ENCODE measurements around the gene KDM5B.
"Not testable (repeated sequence)": the region's sequence is repeated elsewhere in the genome, so short reads cannot be mapped to it uniquely, and the experiment has no call there.

KDM5B gene

DNA sequence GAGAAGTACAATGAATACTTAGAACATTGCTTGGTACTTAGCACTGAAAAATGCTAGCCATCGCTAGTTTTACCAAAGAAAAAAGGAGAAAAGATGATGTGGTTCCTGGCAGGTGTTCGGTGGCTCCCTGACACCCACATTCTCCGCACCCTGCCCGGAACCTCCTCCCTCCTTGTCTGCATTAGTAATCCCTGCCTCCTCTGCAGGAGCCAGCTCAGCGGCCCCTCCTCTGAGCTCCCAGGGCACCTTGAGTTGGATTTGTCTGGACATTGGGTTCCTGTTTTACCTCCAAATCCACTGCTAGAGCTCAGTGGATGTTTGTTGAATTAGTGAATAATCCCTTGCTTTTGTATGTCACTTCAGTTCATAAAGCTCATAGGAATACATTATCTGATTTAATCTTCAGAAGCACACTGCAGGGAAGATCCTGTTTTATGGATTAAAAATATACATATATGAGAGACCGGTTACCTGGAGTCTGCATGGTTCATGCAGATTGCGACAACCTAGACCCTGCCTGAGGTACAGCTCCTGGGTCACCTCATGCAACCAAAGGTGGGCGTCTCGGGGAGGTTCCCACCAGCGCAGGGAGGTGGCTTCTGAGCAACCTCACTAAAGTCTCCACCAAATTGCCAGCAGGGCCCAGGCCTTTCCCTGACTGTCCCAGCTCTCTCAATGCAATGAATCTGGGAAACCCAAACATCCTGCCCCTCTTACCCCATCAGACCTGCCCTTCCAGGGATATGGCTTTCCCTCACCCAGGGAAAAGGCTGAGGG, 26.7 kb upstream of the KDM5B start:
- TF ChIP-seq ZNF274 (IDR thresholded peaks at IDR 0.05; ENCODE audit: low read depth, low read length) (no peak), SUZ12 (IDR thresholded peaks at IDR 0.05; ENCODE audit: extremely low read depth, insufficient read depth, insufficient read length) (no peak), YY1 (IDR thresholded peaks at IDR 0.05; ENCODE audit: insufficient read depth, insufficient read length) (no peak)
- no peaks in the 10 kb centered on the region for H3K36me3 ChIP-seq (ENCODE audit: insufficient read depth, insufficient read length, low read length)
- H3K4me3 ChIP-seq (ENCODE audit: insufficient read length, low read depth) = no peak overlapping the region
- DNase-seq (ENCODE audit: low read depth, low spot score) = no peak
- H3K4me1 ChIP-seq (ENCODE audit: insufficient read depth, insufficient read length) = peaks cover 12% of the 10 kb centered on the region
- H3K9ac ChIP-seq (ENCODE audit: insufficient read length, low read depth) = peak overlapping the region; percentile 34
- H3K9me3 ChIP-seq (ENCODE audit: insufficient read depth, low read length) = no peaks in the 10 kb centered on the region
- H3K27me3 ChIP-seq (ENCODE audit: insufficient read depth, insufficient read length) = no peaks in the 10 kb centered on the region

DNA sequence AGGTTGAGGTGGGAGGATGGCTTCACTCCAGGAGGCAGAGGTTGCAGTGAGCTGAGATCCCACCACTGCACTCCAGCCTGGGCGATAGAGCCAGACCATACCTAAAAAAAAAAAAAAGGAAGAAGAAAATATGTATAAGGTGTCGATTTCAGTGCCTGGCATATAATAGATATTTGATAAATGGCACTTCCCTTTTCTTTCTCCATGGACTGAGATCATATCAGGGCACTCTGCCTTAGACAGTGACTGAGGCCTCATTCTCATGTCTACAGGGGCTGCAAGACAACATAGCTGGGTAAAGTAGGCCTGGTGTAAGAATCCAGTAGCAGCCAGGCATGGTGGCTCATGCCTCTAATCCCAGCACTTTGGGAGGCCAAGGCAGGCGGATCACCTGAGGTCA, 23.7 kb upstream of the KDM5B start:
- Histone ChIP-seq H3K4me3 (ENCODE audit: insufficient read length, low read depth) (no peak overlapping the region), H3K9me3 (ENCODE audit: insufficient read depth, low read length) (no peaks in the 10 kb centered on the region), H3K27me3 (ENCODE audit: insufficient read depth, insufficient read length) (no peaks in the 10 kb centered on the region), H3K4me1 (ENCODE audit: insufficient read depth, insufficient read length) (peaks cover 9% of the 10 kb centered on the region), H3K9ac (ENCODE audit: insufficient read length, low read depth) (no peak overlapping the region), H3K36me3 (ENCODE audit: insufficient read depth, insufficient read length, low read length) (no peaks in the 10 kb centered on the region)
- DNase-seq (ENCODE audit: low read depth, low spot score) = no peak
- TF ChIP-seq SUZ12 (IDR thresholded peaks at IDR 0.05; ENCODE audit: extremely low read depth, insufficient read depth, insufficient read length) = no peak

DNA sequence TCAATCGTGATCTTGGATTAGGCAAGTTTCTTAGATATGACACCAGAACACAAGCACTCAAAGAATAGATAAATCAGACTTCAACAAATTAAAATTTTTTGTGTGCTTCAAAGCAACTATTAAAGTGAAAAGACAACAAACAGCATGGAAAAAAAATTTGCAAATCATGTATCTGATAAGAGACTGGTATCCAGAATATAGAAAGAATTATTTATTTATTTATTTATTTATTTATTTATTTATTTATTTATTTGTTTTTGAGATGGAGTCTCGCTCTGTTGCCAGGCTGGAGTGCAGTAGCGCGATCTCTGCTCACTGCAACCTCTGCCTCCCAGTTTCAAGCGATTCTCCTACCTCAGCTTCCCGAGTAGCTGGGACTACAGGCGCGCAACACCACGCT, 21.0 kb upstream of the KDM5B start:
- not testable (repeated sequence) for H3K4me1 ChIP-seq (ENCODE audit: insufficient read depth, insufficient read length); H3K4me3 ChIP-seq (ENCODE audit: insufficient read length, low read depth); DNase-seq (ENCODE audit: low read depth, low spot score); H3K27me3 ChIP-seq (ENCODE audit: insufficient read depth, insufficient read length); H3K36me3 ChIP-seq (ENCODE audit: insufficient read depth, insufficient read length, low read length); H3K9ac ChIP-seq (ENCODE audit: insufficient read length, low read depth); H3K9me3 ChIP-seq (ENCODE audit: insufficient read depth, low read length)

DNA sequence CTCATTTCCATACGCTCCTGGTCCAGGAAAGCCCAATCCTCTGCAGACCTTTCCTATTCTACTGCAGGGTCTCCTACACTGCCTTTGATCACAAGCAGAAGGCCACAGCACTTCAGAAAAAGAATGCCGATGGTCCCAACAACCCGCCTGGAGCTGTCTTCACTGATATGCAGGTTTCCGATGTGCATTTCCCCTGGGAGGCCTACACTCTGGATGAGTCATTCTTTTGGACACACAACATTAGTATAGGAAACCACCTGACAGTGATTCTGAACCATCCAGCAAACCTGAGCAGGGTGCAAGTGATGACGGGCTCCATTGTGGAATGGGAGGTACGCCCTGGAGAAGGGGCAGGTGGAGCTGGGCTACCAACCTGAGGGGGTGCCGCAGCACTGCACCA, 17.5 kb upstream of the KDM5B start:
- Histone ChIP-seq H3K36me3 (ENCODE audit: insufficient read depth, insufficient read length, low read length) (no peaks in the 10 kb centered on the region), H3K9ac (ENCODE audit: insufficient read length, low read depth) (no peak overlapping the region), H3K9me3 (ENCODE audit: insufficient read depth, low read length) (no peaks in the 10 kb centered on the region), H3K4me3 (ENCODE audit: insufficient read length, low read depth) (no peak overlapping the region), H3K27me3 (ENCODE audit: insufficient read depth, insufficient read length) (no peaks in the 10 kb centered on the region), H3K4me1 (ENCODE audit: insufficient read depth, insufficient read length) (no peaks in the 10 kb centered on the region)
- no peak for DNase-seq (ENCODE audit: low read depth, low spot score)
- TF ChIP-seq YY1 (IDR thresholded peaks at IDR 0.05; ENCODE audit: insufficient read depth, insufficient read length) = no peak
- no peak for TF ChIP-seq ZNF274 (IDR thresholded peaks at IDR 0.05; ENCODE audit: low read depth, low read length)
- no peak for TF ChIP-seq SUZ12 (IDR thresholded peaks at IDR 0.05; ENCODE audit: extremely low read depth, insufficient read depth, insufficient read length)

DNA sequence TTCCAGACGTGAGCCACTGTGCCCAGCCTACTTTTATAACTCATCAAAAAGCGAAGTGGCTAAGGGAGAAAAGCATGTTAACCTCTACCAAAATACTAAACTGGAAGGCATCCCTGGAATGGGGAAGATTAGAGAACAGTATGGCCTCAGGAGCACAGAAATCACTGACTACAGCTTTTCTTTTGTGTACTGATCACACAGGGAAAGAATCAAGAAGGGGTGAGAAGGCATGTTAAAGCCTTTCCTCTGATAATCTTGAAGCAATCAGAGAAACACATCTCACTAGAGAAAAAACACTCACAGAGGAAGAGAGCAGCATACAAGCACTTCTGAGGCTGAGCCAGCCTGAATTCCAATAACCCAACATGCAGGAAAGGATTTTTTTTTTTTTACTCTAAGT, 13.2 kb upstream of the KDM5B start:
- Histone ChIP-seq H3K9ac (ENCODE audit: insufficient read length, low read depth) (no peak overlapping the region), H3K27me3 (ENCODE audit: insufficient read depth, insufficient read length) (no peaks in the 10 kb centered on the region), H3K36me3 (ENCODE audit: insufficient read depth, insufficient read length, low read length) (no peaks in the 10 kb centered on the region), H3K4me1 (ENCODE audit: insufficient read depth, insufficient read length) (no peaks in the 10 kb centered on the region), H3K4me3 (ENCODE audit: insufficient read length, low read depth) (no peak overlapping the region), H3K9me3 (ENCODE audit: insufficient read depth, low read length) (no peaks in the 10 kb centered on the region)
- TF ChIP-seq ZNF274 (IDR thresholded peaks at IDR 0.05; ENCODE audit: low read depth, low read length) (no peak), YY1 (IDR thresholded peaks at IDR 0.05; ENCODE audit: insufficient read depth, insufficient read length) (no peak), SUZ12 (IDR thresholded peaks at IDR 0.05; ENCODE audit: extremely low read depth, insufficient read depth, insufficient read length) (no peak)
- DNase-seq (ENCODE audit: low read depth, low spot score) = no peak

DNA sequence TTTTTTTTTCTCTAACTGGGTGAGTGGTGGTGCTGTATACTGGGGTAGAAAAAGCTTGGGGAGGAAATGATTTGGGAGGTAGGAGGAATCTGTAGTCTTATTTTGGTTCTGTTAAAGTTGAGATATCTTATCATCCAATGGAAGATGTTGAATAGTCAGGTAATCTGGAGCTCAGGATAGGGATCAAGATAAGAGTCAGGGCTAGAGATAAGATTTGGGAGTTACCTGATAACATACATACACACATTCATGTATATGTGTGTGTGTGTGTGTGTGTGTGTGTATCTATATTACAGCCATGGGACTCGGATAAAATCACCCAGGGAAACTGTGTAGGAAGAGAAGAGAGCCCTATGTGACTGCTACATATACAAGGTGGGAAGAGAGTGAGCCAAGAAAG, 10.6 kb upstream of the KDM5B start:
- no peak for TF ChIP-seq ZNF274 (IDR thresholded peaks at IDR 0.05; ENCODE audit: low read depth, low read length)
- no peaks in the 10 kb centered on the region for H3K27me3 ChIP-seq (ENCODE audit: insufficient read depth, insufficient read length)
- DNase-seq (ENCODE audit: low read depth, low spot score) = no peak
- no peaks in the 10 kb centered on the region for H3K9me3 ChIP-seq (ENCODE audit: insufficient read depth, low read length)
- no peaks in the 10 kb centered on the region for H3K4me1 ChIP-seq (ENCODE audit: insufficient read depth, insufficient read length)
- H3K9ac ChIP-seq (ENCODE audit: insufficient read length, low read depth) = no peak overlapping the region
- no peak overlapping the region for H3K4me3 ChIP-seq (ENCODE audit: insufficient read length, low read depth)
- no peaks in the 10 kb centered on the region for H3K36me3 ChIP-seq (ENCODE audit: insufficient read depth, insufficient read length, low read length)

DNA sequence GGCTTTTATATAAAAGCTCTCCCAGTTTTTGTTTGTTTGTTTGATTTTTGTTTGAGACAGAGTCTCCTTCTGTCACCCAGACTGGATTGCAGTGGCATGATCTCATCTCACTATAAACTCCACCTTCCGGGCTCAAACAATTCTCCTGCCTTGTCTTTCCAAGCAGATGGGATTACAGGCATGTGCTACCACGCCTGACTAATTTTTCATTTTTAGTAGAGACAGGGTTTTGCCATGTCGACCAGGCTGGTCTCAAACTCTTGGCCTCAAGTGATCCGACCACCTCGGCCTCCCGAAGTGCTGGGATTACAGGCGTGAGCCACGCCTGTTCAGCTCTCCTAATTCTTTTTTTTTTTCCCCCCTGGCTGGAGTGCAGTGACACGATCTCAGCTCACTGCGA, 6.9 kb upstream of the KDM5B start:
- no peak for DNase-seq (ENCODE audit: low read depth, low spot score)
- TF ChIP-seq SUZ12 (IDR thresholded peaks at IDR 0.05; ENCODE audit: extremely low read depth, insufficient read depth, insufficient read length) = no peak
- no peak for TF ChIP-seq YY1 (IDR thresholded peaks at IDR 0.05; ENCODE audit: insufficient read depth, insufficient read length)
- no peak for TF ChIP-seq ZNF274 (IDR thresholded peaks at IDR 0.05; ENCODE audit: low read depth, low read length)
- peaks cover 22% of the 10 kb centered on the region for H3K27me3 ChIP-seq (ENCODE audit: insufficient read depth, insufficient read length)
- no peak overlapping the region for H3K4me3 ChIP-seq (ENCODE audit: insufficient read length, low read depth)
- H3K9ac ChIP-seq (ENCODE audit: insufficient read length, low read depth) = no peak overlapping the region
- no peaks in the 10 kb centered on the region for H3K9me3 ChIP-seq (ENCODE audit: insufficient read depth, low read length)
- H3K36me3 ChIP-seq (ENCODE audit: insufficient read depth, insufficient read length, low read length) = no peaks in the 10 kb centered on the region
- H3K4me1 ChIP-seq (ENCODE audit: insufficient read depth, insufficient read length) = peaks cover 10% of the 10 kb centered on the region

Data from NT2/D1 (cell line).